Activated B cell treated with CpG ODN at 0.5 μM for 24 hours (primary cell): ENCODE results near the gene BARHL1. TPM values are rescaled to one million over a fixed set of nuclear protein-coding genes. Genes with fewer than 3 reads are reported as not detected.

ENCODE experiments used
- ATAC-seq: fragments of 200-7000 bp; cut with Tn5 transposase; one replicate; pipeline ENCODE4 v1.10.0; 2021; ENCODE audit warnings: low read depth, mild to moderate bottlenecking, moderate library complexity
- CTCF ChIA-PET: fragments of 350-600 bp; sonication (Branson Sonifier 250); formaldehyde crosslinking; loops from one replicate; lab custom pipeline; 2021; ENCODE audit warnings: antibody characterized with exemption; lab: Charles Lee
- POLR2A ChIA-PET: fragments of 350-600 bp; sonication (Branson Sonifier 250); formaldehyde crosslinking; loops from one replicate; lab custom pipeline; 2021; ENCODE audit warnings: antibody characterized with exemption; lab: Charles Lee
- DNase-seq: peaks from one replicate; pipeline ENCODE4 v3.0.0; 2022
- H3K27ac Mint-ChIP-seq: one replicate; pipeline ENCODE4 v1.8.0; 2020; ENCODE audit warnings: mixed read lengths
- H3K27me3 Mint-ChIP-seq: one replicate; pipeline ENCODE4 v1.8.0; 2021; ENCODE audit warnings: mixed read lengths
- H3K36me3 Mint-ChIP-seq: one replicate; pipeline ENCODE4 v1.8.0; 2021; ENCODE audit warnings: low read depth, mixed read lengths
- H3K4me1 Mint-ChIP-seq: one replicate; pipeline ENCODE4 v1.8.0; 2021; ENCODE audit warnings: mixed read lengths
- H3K4me3 Mint-ChIP-seq: one replicate; pipeline ENCODE4 v1.8.0; 2020; ENCODE audit warnings: mild to moderate bottlenecking, mixed read lengths
- H3K9me3 Mint-ChIP-seq: one replicate; pipeline ENCODE4 v1.8.0; 2020; ENCODE audit warnings: mixed read lengths
- intact Hi-C: fragments of 100-400 bp; cut with micrococcal nuclease; formaldehyde crosslinking; loops from one replicate; pipeline ENCODE4 v1.15.1; 2024
- total RNA-seq: library from RNA; stranded (reverse); gene quantifications from 2 replicates; pipeline ENCODE4 v1.2.3, GENCODE V29; 2022
- TF ChIP-seq, protein P1 (sequence below): fragments of 200-600 bp; IDR thresholded peaks from one replicate; pipeline ENCODE4 v1.8.0; 2022; ENCODE audit warnings: antibody characterized with exemption, mild to moderate bottlenecking

Gene BARHL1
- total RNA-seq, 1 donor from 2014 or later: not detected

DNA sequence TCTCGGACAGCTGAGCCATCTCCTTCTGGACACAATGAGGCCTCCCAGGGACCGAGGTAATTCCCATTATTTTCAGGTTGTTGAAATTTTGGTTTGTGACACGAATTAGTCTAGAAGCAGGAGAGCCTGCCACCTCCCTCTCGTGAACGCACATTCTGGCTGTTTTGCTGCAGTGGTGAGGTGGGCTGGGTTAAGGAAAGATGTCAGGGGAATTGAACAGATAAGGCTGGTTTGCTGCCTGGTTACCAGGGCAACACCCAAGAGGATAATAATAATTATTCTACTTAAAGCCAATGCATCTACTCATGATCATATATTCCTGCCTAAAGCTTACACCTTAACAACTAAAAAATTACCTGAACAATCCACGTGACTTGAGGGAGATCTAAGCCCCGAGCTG lies 49.3 kb downstream of the BARHL1 start:
- TF ChIP-seq, protein P1, sequence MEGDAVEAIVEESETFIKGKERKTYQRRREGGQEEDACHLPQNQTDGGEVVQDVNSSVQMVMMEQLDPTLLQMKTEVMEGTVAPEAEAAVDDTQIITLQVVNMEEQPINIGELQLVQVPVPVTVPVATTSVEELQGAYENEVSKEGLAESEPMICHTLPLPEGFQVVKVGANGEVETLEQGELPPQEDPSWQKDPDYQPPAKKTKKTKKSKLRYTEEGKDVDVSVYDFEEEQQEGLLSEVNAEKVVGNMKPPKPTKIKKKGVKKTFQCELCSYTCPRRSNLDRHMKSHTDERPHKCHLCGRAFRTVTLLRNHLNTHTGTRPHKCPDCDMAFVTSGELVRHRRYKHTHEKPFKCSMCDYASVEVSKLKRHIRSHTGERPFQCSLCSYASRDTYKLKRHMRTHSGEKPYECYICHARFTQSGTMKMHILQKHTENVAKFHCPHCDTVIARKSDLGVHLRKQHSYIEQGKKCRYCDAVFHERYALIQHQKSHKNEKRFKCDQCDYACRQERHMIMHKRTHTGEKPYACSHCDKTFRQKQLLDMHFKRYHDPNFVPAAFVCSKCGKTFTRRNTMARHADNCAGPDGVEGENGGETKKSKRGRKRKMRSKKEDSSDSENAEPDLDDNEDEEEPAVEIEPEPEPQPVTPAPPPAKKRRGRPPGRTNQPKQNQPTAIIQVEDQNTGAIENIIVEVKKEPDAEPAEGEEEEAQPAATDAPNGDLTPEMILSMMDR: no peak
- ChIA-PET CTCF (no interaction called here), POLR2A (no interaction called here)
- intact Hi-C loops: no loop called here
- no peaks in the 10 kb centered on the region for H3K27me3 Mint-ChIP-seq
- H3K4me3 Mint-ChIP-seq: no peak overlapping the region
- no peak for ATAC-seq
- H3K27ac Mint-ChIP-seq: no peak overlapping the region
- H3K4me1 Mint-ChIP-seq: no peaks in the 10 kb centered on the region
- no peaks in the 10 kb centered on the region for H3K9me3 Mint-ChIP-seq
- peaks cover 74% of the 10 kb centered on the region for H3K36me3 Mint-ChIP-seq
- no peak for DNase-seq

DNA sequence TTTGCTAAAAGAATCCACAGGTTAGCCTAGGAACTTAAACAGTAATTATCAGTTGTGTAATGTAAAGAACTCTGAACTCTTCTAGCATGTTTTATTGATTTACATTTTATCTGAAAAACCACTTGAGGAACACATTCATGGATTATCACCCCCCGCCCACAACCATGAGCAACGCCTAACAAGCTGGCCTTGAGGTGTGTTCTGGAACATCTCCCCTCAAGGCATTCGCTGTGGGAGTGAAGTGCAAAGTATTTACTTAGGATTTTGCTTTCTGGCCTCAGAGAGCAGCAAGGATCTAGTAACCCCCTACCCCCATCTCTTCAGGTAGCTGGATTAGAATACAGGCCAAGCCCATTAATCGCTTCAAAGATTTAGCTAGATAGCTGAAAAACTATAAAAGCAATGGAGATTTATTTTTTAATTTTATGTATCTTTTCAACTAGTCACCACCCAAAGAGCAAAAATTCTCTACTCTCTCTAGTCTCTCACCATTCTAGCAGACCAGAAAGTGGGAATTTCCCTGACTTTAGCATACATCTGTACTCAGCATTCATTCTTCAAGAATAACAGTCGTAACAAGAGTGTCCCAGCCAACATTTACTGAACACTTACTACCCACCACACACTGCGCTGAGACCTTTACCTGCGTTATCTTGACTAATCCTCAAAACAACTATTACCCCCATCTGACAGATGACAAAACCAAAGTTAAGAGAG lies 50.2 kb downstream of the BARHL1 start:
- intact Hi-C loops: no loop called here
- Mint-ChIP-seq H3K27me3 (no peaks in the 10 kb centered on the region), H3K4me3 (no peak overlapping the region), H3K27ac (no peak overlapping the region), H3K9me3 (no peaks in the 10 kb centered on the region), H3K36me3 (peaks cover 75% of the 10 kb centered on the region), H3K4me1 (no peaks in the 10 kb centered on the region)
- no peak for DNase-seq
- no peak for ATAC-seq
- ChIA-PET POLR2A (no interaction called here), CTCF (no interaction called here)
- TF ChIP-seq, protein P1: no peak

DNA sequence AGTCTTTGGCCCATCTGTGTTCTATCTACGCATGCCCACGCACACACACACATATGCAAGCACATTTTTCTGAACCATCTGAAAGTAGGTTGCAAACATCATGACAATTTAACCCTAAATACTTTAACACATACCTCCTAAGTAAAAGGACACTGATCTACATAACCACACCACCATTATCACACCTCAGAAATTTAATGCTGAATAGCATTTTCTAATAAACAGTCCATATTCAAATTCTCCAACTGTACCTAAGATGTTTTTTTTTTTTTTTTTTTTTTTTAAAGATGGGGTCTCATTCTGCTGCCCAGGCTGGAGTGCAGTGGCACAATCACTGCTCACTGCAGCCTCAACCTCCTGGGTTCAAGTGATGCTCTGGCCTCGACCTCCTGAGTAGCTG lies 51.9 kb downstream of the BARHL1 start:
- H3K9me3 Mint-ChIP-seq: no peaks in the 10 kb centered on the region
- intact Hi-C loops: no loop called here
- no peak overlapping the region for H3K4me3 Mint-ChIP-seq
- TF ChIP-seq, protein P1: no peak
- H3K36me3 Mint-ChIP-seq: peaks cover 73% of the 10 kb centered on the region
- H3K4me1 Mint-ChIP-seq: no peaks in the 10 kb centered on the region
- no peaks in the 10 kb centered on the region for H3K27me3 Mint-ChIP-seq
- POLR2A ChIA-PET: no interaction called here
- ATAC-seq: no peak
- no peak overlapping the region for H3K27ac Mint-ChIP-seq
- no peak for DNase-seq
- CTCF ChIA-PET: no interaction called here

DNA sequence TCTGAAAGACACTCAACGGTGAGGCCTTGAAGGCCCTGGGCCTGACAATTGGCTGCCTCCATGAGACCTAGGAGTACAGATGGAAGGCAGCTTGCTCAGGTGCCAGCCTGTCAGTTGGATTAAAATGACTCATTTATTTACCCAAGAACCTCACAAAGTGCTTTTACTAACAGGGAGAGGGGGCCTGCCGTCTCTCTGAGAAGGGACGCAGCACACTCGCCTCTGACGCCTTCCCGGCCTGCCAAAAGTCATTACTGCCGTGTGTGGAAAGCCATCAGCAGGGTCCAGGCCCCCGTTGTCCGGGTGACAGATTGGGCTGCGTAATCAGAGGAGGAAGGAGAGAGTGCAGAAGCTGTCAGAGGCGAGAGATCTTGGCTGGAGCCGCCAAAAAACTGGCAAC lies 54.9 kb downstream of the BARHL1 start:
- Mint-ChIP-seq H3K4me3 (no peak overlapping the region), H3K4me1 (no peaks in the 10 kb centered on the region), H3K9me3 (no peaks in the 10 kb centered on the region), H3K27me3 (no peaks in the 10 kb centered on the region), H3K27ac (no peak overlapping the region), H3K36me3 (peaks cover 73% of the 10 kb centered on the region)
- ATAC-seq: no peak
- POLR2A ChIA-PET: no interaction called here
- intact Hi-C loops: no loop called here
- CTCF ChIA-PET: no interaction called here
- TF ChIP-seq, protein P1: no peak
- no peak for DNase-seq

DNA sequence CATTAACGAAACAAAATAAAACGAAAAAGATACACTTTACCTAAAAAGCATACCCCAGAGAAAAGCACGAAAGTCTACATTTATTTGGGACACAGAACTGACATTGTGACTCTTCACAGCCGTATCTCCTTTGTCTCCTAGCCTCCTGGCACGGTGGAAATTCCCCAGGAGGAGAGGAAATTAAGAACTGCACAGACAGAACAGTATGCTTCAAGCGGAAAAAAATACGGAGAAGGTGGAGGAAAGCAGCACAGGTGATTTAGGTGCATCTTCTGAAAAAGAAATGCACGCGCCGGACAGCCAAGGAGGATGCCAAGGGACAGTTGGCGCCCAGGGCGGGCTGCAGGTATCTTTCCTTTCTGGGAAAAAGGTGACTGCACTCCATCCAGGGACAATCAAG lies 55.4 kb downstream of the BARHL1 start:
- ATAC-seq (no peak), DNase-seq (no peak)
- ChIA-PET POLR2A (no interaction called here), CTCF (no interaction called here)
- no peak overlapping the region for H3K4me3 Mint-ChIP-seq
- no peaks in the 10 kb centered on the region for H3K27me3 Mint-ChIP-seq
- TF ChIP-seq, protein P1: no peak
- no peak overlapping the region for H3K27ac Mint-ChIP-seq
- no peaks in the 10 kb centered on the region for H3K4me1 Mint-ChIP-seq
- H3K9me3 Mint-ChIP-seq: no peaks in the 10 kb centered on the region
- intact Hi-C loops: no loop called here
- peaks cover 74% of the 10 kb centered on the region for H3K36me3 Mint-ChIP-seq
